Mammary microvascular endothelial cell (primary cell): ENCODE measurements around the gene SFXN1. TPM values are rescaled to one million over a fixed set of nuclear protein-coding genes. Genes with fewer than 3 reads are reported as not detected.

Source experiments
- total RNA-seq: library from RNA; depleted of rRNA; stranded (reverse); fragments of >200 nt; gene quantifications from 2 replicates; pipeline ENCODE4 v1.2.3, GENCODE V29; 2015

The SFXN1 gene, protein sequence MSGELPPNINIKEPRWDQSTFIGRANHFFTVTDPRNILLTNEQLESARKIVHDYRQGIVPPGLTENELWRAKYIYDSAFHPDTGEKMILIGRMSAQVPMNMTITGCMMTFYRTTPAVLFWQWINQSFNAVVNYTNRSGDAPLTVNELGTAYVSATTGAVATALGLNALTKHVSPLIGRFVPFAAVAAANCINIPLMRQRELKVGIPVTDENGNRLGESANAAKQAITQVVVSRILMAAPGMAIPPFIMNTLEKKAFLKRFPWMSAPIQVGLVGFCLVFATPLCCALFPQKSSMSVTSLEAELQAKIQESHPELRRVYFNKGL
- 53.6 and 87.4 TPM in 2 replicates for total RNA-seq

DNA sequence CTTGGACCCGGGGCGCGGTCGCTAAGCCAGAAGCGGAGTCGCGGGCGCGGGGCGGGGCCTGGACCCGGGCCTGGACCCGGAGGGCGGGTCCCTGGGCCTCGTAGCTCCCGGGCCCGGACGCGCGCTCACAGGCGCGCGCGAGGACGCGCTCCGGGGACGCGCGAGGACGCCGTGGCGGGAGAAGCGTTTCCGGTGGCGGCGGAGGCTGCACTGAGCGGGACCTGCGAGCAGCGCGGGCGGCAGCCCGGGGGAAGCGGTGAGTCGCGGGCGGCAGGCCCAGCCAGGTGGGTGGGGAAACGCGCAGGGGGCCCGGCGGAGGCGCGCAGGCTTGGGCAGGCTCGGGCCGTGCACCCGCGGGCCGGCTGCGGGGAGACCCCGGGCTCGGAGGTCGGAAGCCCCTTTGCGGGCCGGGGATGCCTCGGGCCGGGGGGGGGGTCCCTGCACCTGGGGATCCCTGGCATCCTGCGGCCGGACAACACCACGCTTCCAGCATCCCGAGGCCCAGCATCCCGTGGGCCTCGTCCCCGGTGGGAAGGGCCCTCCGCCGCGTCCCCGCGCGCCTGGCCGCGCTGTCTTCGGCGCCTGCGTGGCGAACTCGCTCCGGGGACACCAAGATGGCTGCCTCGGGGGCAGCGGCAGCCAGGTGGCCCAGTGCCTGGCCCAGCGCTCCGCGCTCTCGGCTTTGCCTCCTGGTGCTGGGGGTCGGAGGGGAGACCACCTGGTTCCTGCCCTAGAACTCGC is at the start of gene SFXN1:
SFXN1 (plus strand) TSS at position 177 of the 741 bp plus-strand sequence. CDS start 13,544 bp downstream, outside the sequence.

GRCh38 chr5:175444060-175444904 is 34.1 kb upstream of the SFXN1 start, which contains the start of gene DRD1:
Gene DRD1 (minus strand): TSS chr5:175444182. CDS start chr5:175443099, 1,083 bp downstream.

Other genes with a start within 250 kb of the SFXN1 start
- not detected in 2 replicates for gene DRD1, start 34.4 kb upstream of the SFXN1 start, total RNA-seq
- gene HRH2, start 179.5 kb downstream of the SFXN1 start, total RNA-seq, result not detected in 2 replicates